OCI-LY1 (cell line): Measurements from ENCODE around the gene UBE2K.

Experiments used
- H2AFZ ChIP-seq: fragments of 200-600 bp; sonication (generic), shearing (Covaris generic); 2 replicates; pipeline ENCODE4 v1.6.0; 2014; ENCODE audit warnings: antibody characterized with exemption, mild to moderate bottlenecking, low read length
- H3F3A ChIP-seq: fragments of 200-600 bp; sonication (generic), shearing (Covaris generic); 2 replicates; pipeline ENCODE4 v1.6.0; 2014; ENCODE audit warnings: mild to moderate bottlenecking, antibody characterized with exemption, low read length, moderate library complexity; ENCODE audit not compliant: insufficient read depth
- H3K27ac ChIP-seq: fragments of 200-600 bp; sonication (generic); 2 replicates; pipeline ENCODE4 v1.5.1; 2014; ENCODE audit warnings: low read length, mixed run types, mild to moderate bottlenecking, low read depth; ENCODE audit not compliant: poor library complexity, severe bottlenecking
- H3K27me3 ChIP-seq: fragments of 200-600 bp; sonication (generic); 2 replicates; pipeline ENCODE4 v1.6.0; 2014; ENCODE audit warnings: antibody characterized with exemption, mild to moderate bottlenecking, low read length, moderate library complexity; ENCODE audit not compliant: insufficient read depth
- H3K36me3 ChIP-seq: fragments of 200-600 bp; sonication (generic); 2 replicates; pipeline ENCODE4 v1.6.1; 2014; ENCODE audit warnings: mild to moderate bottlenecking, antibody characterized with exemption, low read length, moderate library complexity, mixed read lengths; ENCODE audit not compliant: insufficient read depth
- H3K4me1 ChIP-seq: fragments of 200-600 bp; sonication (generic); 2 replicates; pipeline ENCODE4 v1.5.1; 2014; ENCODE audit warnings: mild to moderate bottlenecking, low read length, moderate library complexity; ENCODE audit not compliant: insufficient read depth, severe bottlenecking
- H3K4me2 ChIP-seq: fragments of 200-600 bp; sonication (generic), shearing (Covaris generic); 2 replicates; pipeline ENCODE4 v1.6.1; 2014; ENCODE audit warnings: low read length
- H3K4me3 ChIP-seq: fragments of 200-600 bp; sonication (generic); 2 replicates; pipeline ENCODE4 v1.5.1; 2014; ENCODE audit warnings: low read length, low read depth, mild to moderate bottlenecking, mixed read lengths; ENCODE audit not compliant: poor library complexity, severe bottlenecking
- H3K79me2 ChIP-seq: fragments of 200-600 bp; shearing (Covaris generic); 2 replicates; pipeline ENCODE4 v1.6.1; 2016; ENCODE audit warnings: mixed run types, low read length, mixed read lengths; ENCODE audit not compliant: insufficient read depth
- H3K9ac ChIP-seq: fragments of 200-600 bp; sonication (generic), shearing (Covaris generic); 2 replicates; pipeline ENCODE4 v1.6.1; 2014; ENCODE audit warnings: mild to moderate bottlenecking, low read length, mixed read lengths
- H3K9me2 ChIP-seq: fragments of 200-600 bp; sonication (generic), shearing (Covaris generic); 2 replicates; pipeline ENCODE4 v1.6.1; 2014; ENCODE audit warnings: low read depth, mild to moderate bottlenecking, low read length, mixed read lengths
- H3K9me3 ChIP-seq: fragments of 200-600 bp; shearing (Covaris generic); 2 replicates; pipeline ENCODE4 v1.6.1; 2014; ENCODE audit warnings: low read length, mixed read lengths
- H4K20me1 ChIP-seq: fragments of 200-600 bp; sonication (generic), shearing (Covaris generic); 2 replicates; pipeline ENCODE4 v1.6.0; 2016; ENCODE audit warnings: mild to moderate bottlenecking, low read length; ENCODE audit not compliant: insufficient read depth
- EZH2 ChIP-seq: fragments of 200-600 bp; sonication (generic), shearing (Covaris generic); IDR thresholded peaks from 2 replicates; pipeline ENCODE4 v1.8.0; 2017; ENCODE audit warnings: borderline replicate concordance, mixed run types, mild to moderate bottlenecking, antibody characterized with exemption, low read length, moderate library complexity, mixed read lengths
- TF ChIP-seq, protein P1 (sequence below): fragments of 200-600 bp; sonication (generic), shearing (Covaris generic); IDR thresholded peaks from 2 replicates; pipeline ENCODE4 v1.5.1; 2017; ENCODE audit warnings: mild to moderate bottlenecking, antibody characterized with exemption, low read length, moderate library complexity, mixed read lengths

The UBE2K gene

DNA sequence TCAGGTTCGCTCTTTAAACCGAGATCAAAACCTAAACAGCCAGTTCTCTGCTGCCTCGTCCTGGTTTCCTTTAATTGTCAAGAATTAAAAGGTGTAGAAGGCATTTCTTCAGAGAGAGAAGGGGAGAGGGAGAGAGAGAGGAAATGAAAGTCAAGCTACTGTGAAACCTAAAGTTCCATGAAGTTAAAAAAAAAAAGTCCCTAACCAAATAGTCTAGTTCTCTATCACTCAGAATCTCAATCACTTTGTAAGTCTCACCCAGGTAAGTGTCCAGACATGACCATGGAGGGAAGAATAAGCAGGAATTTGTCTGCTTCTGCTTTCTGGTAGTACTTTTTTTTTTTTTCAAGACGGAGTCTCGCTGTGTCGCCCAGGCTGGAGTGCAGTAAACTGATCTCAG lies 40.5 kb upstream of the UBE2K start:
- Histone ChIP-seq H3K27me3 (no peaks in the 10 kb centered on the region), H3F3A (no peaks in the 10 kb centered on the region), H4K20me1 (no peaks in the 10 kb centered on the region), H3K9me3 (no peaks in the 10 kb centered on the region), H3K4me1 (no peaks in the 10 kb centered on the region), H3K4me3 (no peak overlapping the region), H3K27ac (no peak overlapping the region), H2AFZ (no peak overlapping the region), H3K36me3 (no peaks in the 10 kb centered on the region), H3K4me2 (peak overlapping the region; percentile 44; the same call in 1 of the 2 replicates), H3K9me2 (no peaks in the 10 kb centered on the region), H3K9ac (no peak overlapping the region), H3K79me2 (no peaks in the 10 kb centered on the region)
- no peak for TF ChIP-seq EZH2
- TF ChIP-seq, protein P1, sequence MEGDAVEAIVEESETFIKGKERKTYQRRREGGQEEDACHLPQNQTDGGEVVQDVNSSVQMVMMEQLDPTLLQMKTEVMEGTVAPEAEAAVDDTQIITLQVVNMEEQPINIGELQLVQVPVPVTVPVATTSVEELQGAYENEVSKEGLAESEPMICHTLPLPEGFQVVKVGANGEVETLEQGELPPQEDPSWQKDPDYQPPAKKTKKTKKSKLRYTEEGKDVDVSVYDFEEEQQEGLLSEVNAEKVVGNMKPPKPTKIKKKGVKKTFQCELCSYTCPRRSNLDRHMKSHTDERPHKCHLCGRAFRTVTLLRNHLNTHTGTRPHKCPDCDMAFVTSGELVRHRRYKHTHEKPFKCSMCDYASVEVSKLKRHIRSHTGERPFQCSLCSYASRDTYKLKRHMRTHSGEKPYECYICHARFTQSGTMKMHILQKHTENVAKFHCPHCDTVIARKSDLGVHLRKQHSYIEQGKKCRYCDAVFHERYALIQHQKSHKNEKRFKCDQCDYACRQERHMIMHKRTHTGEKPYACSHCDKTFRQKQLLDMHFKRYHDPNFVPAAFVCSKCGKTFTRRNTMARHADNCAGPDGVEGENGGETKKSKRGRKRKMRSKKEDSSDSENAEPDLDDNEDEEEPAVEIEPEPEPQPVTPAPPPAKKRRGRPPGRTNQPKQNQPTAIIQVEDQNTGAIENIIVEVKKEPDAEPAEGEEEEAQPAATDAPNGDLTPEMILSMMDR: no peak

DNA sequence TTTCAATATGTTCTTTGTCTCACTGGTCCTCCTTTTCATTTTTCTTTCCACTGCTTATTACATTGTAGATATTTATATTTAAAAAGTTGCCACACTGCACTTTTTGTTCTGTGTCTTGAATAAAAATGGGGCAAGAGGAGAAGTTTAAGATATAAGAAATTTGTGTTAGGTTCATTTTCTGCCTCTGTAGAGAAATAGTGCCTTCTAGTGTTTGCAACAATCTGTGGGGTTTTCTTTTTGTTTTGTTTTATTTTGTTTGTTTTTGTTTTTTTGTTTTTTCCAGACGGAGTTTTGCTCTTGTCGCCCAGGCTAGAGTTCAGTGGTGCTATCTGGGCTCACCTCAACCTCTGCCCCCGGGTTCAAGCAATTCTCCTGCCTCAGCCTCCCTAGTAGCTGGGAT lies 39.2 kb upstream of the UBE2K start:
- no peaks in the 10 kb centered on the region for H3K4me1 ChIP-seq
- no peak overlapping the region for H3K4me3 ChIP-seq
- no peaks in the 10 kb centered on the region for H3K36me3 ChIP-seq
- no peak overlapping the region for H3K27ac ChIP-seq
- no peaks in the 10 kb centered on the region for H3F3A ChIP-seq
- no peak overlapping the region for H3K9ac ChIP-seq
- no peaks in the 10 kb centered on the region for H3K79me2 ChIP-seq
- H3K27me3 ChIP-seq: no peaks in the 10 kb centered on the region
- no peaks in the 10 kb centered on the region for H4K20me1 ChIP-seq
- no peaks in the 10 kb centered on the region for H3K9me2 ChIP-seq
- no peak overlapping the region for H3K4me2 ChIP-seq
- H3K9me3 ChIP-seq: no peaks in the 10 kb centered on the region
- no peak overlapping the region for H2AFZ ChIP-seq
- TF ChIP-seq, protein P1: peak; percentile 27; the same call in 1 of the 2 replicates
- no peak for TF ChIP-seq EZH2

DNA sequence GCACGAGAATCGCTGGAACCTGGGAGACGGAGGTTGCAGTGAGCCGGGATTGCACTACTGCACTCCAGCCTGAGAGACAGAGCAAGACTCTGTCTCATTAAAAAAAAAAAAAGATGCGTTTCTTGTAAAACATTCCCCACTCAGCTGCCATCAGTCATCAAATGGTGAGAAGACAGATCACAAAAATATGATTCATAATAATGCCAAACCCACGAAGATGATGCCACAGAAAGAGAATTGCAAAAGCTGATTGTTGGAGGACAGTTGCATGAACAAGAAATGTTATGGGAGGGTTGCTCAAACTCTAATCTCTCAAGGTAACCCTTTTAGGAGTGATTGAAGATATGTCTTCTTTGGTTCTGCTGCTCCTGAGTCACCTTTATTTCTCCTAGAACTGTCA lies 37.9 kb upstream of the UBE2K start:
- no peaks in the 10 kb centered on the region for H3K4me1 ChIP-seq
- H3K27ac ChIP-seq: no peak overlapping the region
- no peaks in the 10 kb centered on the region for H3K79me2 ChIP-seq
- H2AFZ ChIP-seq: no peak overlapping the region
- no peaks in the 10 kb centered on the region for H3K27me3 ChIP-seq
- no peaks in the 10 kb centered on the region for H3K36me3 ChIP-seq
- H3K9ac ChIP-seq: no peak overlapping the region
- no peaks in the 10 kb centered on the region for H3K9me2 ChIP-seq
- no peaks in the 10 kb centered on the region for H4K20me1 ChIP-seq
- no peak overlapping the region for H3K4me2 ChIP-seq
- TF ChIP-seq, protein P1: no peak
- TF ChIP-seq EZH2: no peak
- no peaks in the 10 kb centered on the region for H3F3A ChIP-seq
- H3K9me3 ChIP-seq: no peaks in the 10 kb centered on the region
- H3K4me3 ChIP-seq: no peak overlapping the region
